T-cell (primary cell): Measurements from ENCODE around the gene LTB4R. TPM values are rescaled to one million over a fixed set of nuclear protein-coding genes. Genes with fewer than 3 reads are reported as not detected.
"Not testable (repeated sequence)": the region's sequence is repeated elsewhere in the genome, so short reads cannot be mapped to it uniquely, and the experiment has no call there.

Source experiments
- ATAC-seq, 4 experiments: fragments of 200-7000 bp in 3 of 4; fragments of 150-1000 bp in 1 of 4; cut with Tn5 transposase; replicated peaks in 1 of 4; 1 replicate in 3 of 4; 2 replicates in 1 of 4; pipeline ENCODE4 v1.10.0; 2021; ENCODE audit warnings: moderate library complexity in 3 of 4, mild to moderate bottlenecking in 2 of 4, moderate number of reproducible peaks in 1 of 4
- CTCF ChIA-PET, 2 donors: fragments of 300-600 bp; sonication (Branson Sonifier 250); formaldehyde crosslinking; loops; one replicate each; lab custom pipeline; 2022; ENCODE audit warnings: antibody characterized with exemption in 2 of 2; lab: Charles Lee
- POLR2A ChIA-PET, 2 donors: fragments of 300-600 bp; sonication (Branson Sonifier 250); formaldehyde crosslinking; loops; one replicate each; lab custom pipeline; 2022; ENCODE audit warnings: antibody characterized with exemption in 2 of 2; lab: Charles Lee
- DNase-seq, 35 experiments: peaks; one replicate each; pipeline versions ENCODE4 v3.0.0 to v3.0.0-alpha.2; 2013 to 2023
- H3K27ac ChIP-seq: one replicate; pipeline ENCODE4 v1.5.1; 2013; ENCODE audit warnings: low read length
- H3K27me3 ChIP-seq, 2 experiments: replicated peaks in 1 of 2; 1 replicate in 1 of 2; 2 replicates in 1 of 2; pipeline versions ENCODE4 v1.6.1 to v1.7.0; 2013; ENCODE audit warnings: low read length in 1 of 2, mixed read lengths in 1 of 2; ENCODE audit not compliant: control insufficient read depth in 2 of 2, insufficient read depth in 2 of 2; ENCODE audit errors: extremely low read depth in 1 of 2
- H3K36me3 ChIP-seq, 2 donors: 1 replicate in 1 of 2; 2 replicates in 1 of 2; pipeline versions ENCODE4 v1.6.1 to v1.7.0; 2013; ENCODE audit warnings: low read length in 1 of 2; ENCODE audit not compliant: control insufficient read depth in 2 of 2, insufficient read depth in 1 of 2; ENCODE audit errors: extremely low read depth in 1 of 2
- H3K4me1 ChIP-seq, 2 experiments: 1 replicate in 1 of 2; 2 replicates in 1 of 2; pipeline versions ENCODE4 v1.6.1 to v1.7.0; 2013; ENCODE audit warnings: low read length in 2 of 2, mixed read lengths in 1 of 2; ENCODE audit not compliant: insufficient read depth in 2 of 2, control insufficient read depth in 1 of 2; ENCODE audit errors: extremely low read depth in 1 of 2
- H3K4me3 ChIP-seq, 2 donors: 1 replicate in 1 of 2; 2 replicates in 1 of 2; pipeline versions ENCODE4 v1.5.1 to v1.7.0; 2013; ENCODE audit warnings: mild to moderate bottlenecking in 2 of 2, low read length in 1 of 2, moderate library complexity in 1 of 2; ENCODE audit not compliant: control insufficient read depth in 1 of 2; ENCODE audit errors: extremely low read depth in 1 of 2
- H3K9me3 ChIP-seq: 2 replicates; pipeline ENCODE4 v1.7.0; 2013
- H3K27ac Mint-ChIP-seq, 2 donors: one replicate each; pipeline ENCODE4 v1.8.0; 2020 to 2021; ENCODE audit warnings: mild to moderate bottlenecking in 2 of 2, mixed read lengths in 2 of 2
- H3K27me3 Mint-ChIP-seq, 2 donors: one replicate each; pipeline ENCODE4 v1.8.0; 2021 to 2022; ENCODE audit warnings: mixed read lengths in 2 of 2
- H3K36me3 Mint-ChIP-seq: one replicate; pipeline ENCODE4 v1.8.0; 2021; ENCODE audit warnings: mixed read lengths
- H3K4me1 Mint-ChIP-seq, 3 donors: one replicate each; pipeline ENCODE4 v1.8.0; 2020 to 2022; ENCODE audit warnings: mixed read lengths in 3 of 3, mild to moderate bottlenecking in 1 of 3
- H3K4me3 Mint-ChIP-seq, 3 donors: one replicate each; pipeline ENCODE4 v1.8.0; 2020 to 2022; ENCODE audit warnings: mild to moderate bottlenecking in 3 of 3, mixed read lengths in 3 of 3, moderate library complexity in 3 of 3
- H3K9me3 Mint-ChIP-seq, 3 donors: one replicate each; pipeline ENCODE4 v1.8.0; 2020 to 2022; ENCODE audit warnings: mixed read lengths in 3 of 3
- WGBS: methylation state at CpG from one replicate; pipeline ENCODE4 v1.1.5; 2013; ENCODE audit warnings: missing lambda C conversion rate; ENCODE audit not compliant: insufficient coverage; 5-methylcytosine and 5-hydroxymethylcytosine counted together
- total RNA-seq, 35 experiments: library from RNA in 6 of 35; stranded (reverse) in 6 of 35; fragments of 120-200 nt in 1 of 35; gene quantifications; one replicate each; pipeline versions ENCODE4 v1.2.1 to v1.2.4 and lab custom pipeline; 2013 to 2026

LTB4R gene
- total RNA-seq, 5 donors from 2014 or later (not counting 1 experiment from before 2014, with no cell fraction given): 17.0 to 29.0 (median 18.0) TPM

GRCh38 chr14:24327303-24327702 lies 16.0 kb downstream of the LTB4R start:
- Histone ChIP-seq H3K4me3 (no peak overlapping the region), H3K27me3 (peaks cover 0 to 29% of the 10 kb centered on the region in 2 experiments), H3K36me3 (no peaks in the 10 kb centered on the region), H3K27ac (no peak overlapping the region), H3K4me1 (peaks cover 10 to 53% of the 10 kb centered on the region in 2 experiments), H3K9me3 (no peaks in the 10 kb centered on the region)
- no peaks in the 10 kb centered on the region for H3K36me3 Mint-ChIP-seq
- H3K27ac Mint-ChIP-seq: peak overlapping the region in 1 of 2 donors; percentile 31
- 100% methylated on average over 1 of the region's 2 CpGs for WGBS
- DNase-seq (no peak), ATAC-seq (no peak)
- H3K9me3 Mint-ChIP-seq: no peaks in the 10 kb centered on the region
- H3K27me3 Mint-ChIP-seq: peaks cover 10 to 12% of the 10 kb centered on the region in 2 donors
- H3K4me3 Mint-ChIP-seq: no peak overlapping the region
- ChIA-PET CTCF (interaction anchor here (0.6 to 0.7 kb wide), 2 partner anchors 10 to 61 kb away, joined by 4 read pairs; no protein-coding TSS in a partner anchor), POLR2A (no interaction called here)
- peaks cover 38 to 56% (median 39%) of the 10 kb centered on the region in 3 donors for H3K4me1 Mint-ChIP-seq

- H3K4me3 ChIP-seq, H3K4me3 Mint-ChIP-seq, H3K9me3 ChIP-seq, H3K27ac Mint-ChIP-seq, H3K36me3 ChIP-seq, POLR2A ChIA-PET, CTCF ChIA-PET, ATAC-seq, H3K9me3 Mint-ChIP-seq, H3K36me3 Mint-ChIP-seq, H3K27ac ChIP-seq: not testable (repeated sequence)
- Histone ChIP-seq H3K4me1 (peaks cover 15 to 59% of the 10 kb centered on the region in 2 experiments), H3K27me3 (peaks cover 2 to 29% of the 10 kb centered on the region in 2 experiments)
- Mint-ChIP-seq H3K4me1 (peaks cover 44 to 60% (median 45%) of the 10 kb centered on the region in 3 donors), H3K27me3 (peaks cover 12 to 15% of the 10 kb centered on the region in 2 donors)
- peak in 1 of 35 experiments; percentile 12 for DNase-seq
- 60% methylated on average over 1 of the region's 9 CpGs for WGBS
Observed at GRCh38 chr14:24327914-24328313, 16.6 kb downstream of the LTB4R start.

- Histone ChIP-seq H3K4me1 (peaks cover 22 to 72% of the 10 kb centered on the region in 2 experiments), H3K9me3 (no peaks in the 10 kb centered on the region), H3K36me3 (no peaks in the 10 kb centered on the region), H3K27ac (peak overlapping the region; percentile 11), H3K4me3 (no peak overlapping the region), H3K27me3 (peaks cover 8 to 32% of the 10 kb centered on the region in 2 experiments)
- peak overlapping the region in 1 of 2 donors; percentile 49 for H3K27ac Mint-ChIP-seq
- WGBS: 96% methylated on average over 5 of the region's 12 CpGs
- H3K36me3 Mint-ChIP-seq: no peaks in the 10 kb centered on the region
- H3K27me3 Mint-ChIP-seq: peaks cover 12 to 20% of the 10 kb centered on the region in 2 donors
- H3K4me3 Mint-ChIP-seq: no peak overlapping the region
- H3K4me1 Mint-ChIP-seq: peaks cover 51 to 73% (median 53%) of the 10 kb centered on the region in 3 donors
- ChIA-PET POLR2A (interaction anchor here (0.5 to 0.6 kb wide), 2 partner anchors 10 to 40 kb away, joined by 3 read pairs; no protein-coding TSS in a partner anchor), CTCF (interaction anchor here (0.6 to 1.4 kb wide), 5 partner anchors 19 to 376 kb away, joined by 3 read pairs; partner anchors contain the start of genes CIDEB (in 1 of the 2), DHRS1 (in 1 of the 2) and NOP9 (in 1 of the 2))
- ATAC-seq: no peak
- DNase-seq: no peak
- H3K9me3 Mint-ChIP-seq: no peaks in the 10 kb centered on the region
Observed at GRCh38 chr14:24329073-24329663, 17.9 kb downstream of the LTB4R start.

- H3K4me1 ChIP-seq: peaks cover 22 to 77% of the 10 kb centered on the region in 2 experiments
- H3K36me3 Mint-ChIP-seq: no peaks in the 10 kb centered on the region
Observed at GRCh38 chr14:24329736-24330135, 18.4 kb downstream of the LTB4R start.

GRCh38 chr14:24330973-24331674 lies 19.8 kb downstream of the LTB4R start:
- DNase-seq (no peak), ATAC-seq (no peak)
- H3K36me3 ChIP-seq: peaks cover 1 to 3% of the 10 kb centered on the region in 2 donors
- Mint-ChIP-seq H3K4me1 (peaks cover 59 to 83% (median 62%) of the 10 kb centered on the region in 3 donors), H3K36me3 (peaks cover 8% of the 10 kb centered on the region), H3K27ac (peak overlapping the region in 1 of 2 donors; percentile 9), H3K9me3 (no peaks in the 10 kb centered on the region), H3K4me3 (no peak overlapping the region), H3K27me3 (peaks cover 18 to 29% of the 10 kb centered on the region in 2 donors)
- peaks cover 22 to 85% of the 10 kb centered on the region in 2 experiments for H3K4me1 ChIP-seq
- WGBS: 98% methylated on average over 6 of the region's 10 CpGs
- H3K4me3 ChIP-seq: no peak overlapping the region
- peaks cover 8 to 46% of the 10 kb centered on the region in 2 experiments for H3K27me3 ChIP-seq
- ChIA-PET POLR2A (interaction anchor here in 1 of 2 donors (0.6 kb wide), 1 partner anchor 61 kb away, joined by 3 read pairs; no protein-coding TSS in a partner anchor), CTCF (interaction anchor here (1.1 to 4.3 kb wide), 8 partner anchors 19 to 105 kb away, joined by 3 to 44 read pairs (median 6); partner anchors contain the start of genes LTB4R2 (in 1 of the 2) and TINF2 (in 1 of the 2))
- no peak overlapping the region for H3K27ac ChIP-seq
- no peaks in the 10 kb centered on the region for H3K9me3 ChIP-seq

More at GRCh38 chr14:24329736-24330135, 18.4 kb downstream of the LTB4R start:
- DNase-seq: peak in 34 of 35 experiments; percentile 38 to 82 (median 63)
- ChIA-PET CTCF (interaction anchor here in 1 of 2 donors (1.1 to 1.5 kb wide), 4 partner anchors 19 to 102 kb away, joined by 3 read pairs; partner anchors contain the start of genes CIDEB, DHRS1 and NOP9), POLR2A (interaction anchor here (0.5 to 0.6 kb wide), 2 partner anchors 10 to 41 kb away, joined by 3 read pairs; no protein-coding TSS in a partner anchor)
- H3K4me3 ChIP-seq: no peak overlapping the region
- H3K4me1 Mint-ChIP-seq: peaks cover 51 to 77% (median 56%) of the 10 kb centered on the region in 3 donors
- H3K27ac ChIP-seq: peak overlapping the region; percentile 11
- peak overlapping the region; percentile 39 to 49 for H3K27ac Mint-ChIP-seq
- no peaks in the 10 kb centered on the region for H3K9me3 Mint-ChIP-seq
- ATAC-seq: peak in 2 of 4 experiments; percentile 6 to 39
- H3K9me3 ChIP-seq: no peaks in the 10 kb centered on the region
- WGBS: 39% methylated on average over 9 of the region's 9 CpGs
- peaks cover 12 to 22% of the 10 kb centered on the region in 2 donors for H3K27me3 Mint-ChIP-seq
- no peak overlapping the region for H3K4me3 Mint-ChIP-seq
- H3K27me3 ChIP-seq: peaks cover 8 to 38% of the 10 kb centered on the region in 2 experiments
- H3K36me3 ChIP-seq: no peaks in the 10 kb centered on the region
